B cell (primary cell): ENCODE measurements around the gene NBEA. TPM values are rescaled to one million over a fixed set of nuclear protein-coding genes. Genes with fewer than 3 reads are reported as not detected.

Experiments used
- ATAC-seq: fragments of 200-7000 bp; cut with Tn5 transposase; one replicate; pipeline ENCODE4 v1.10.0; 2021; ENCODE audit warnings: low read depth, mild to moderate bottlenecking, moderate number of reproducible peaks, moderate library complexity
- CTCF ChIA-PET: fragments of 350-600 bp; sonication (Branson Sonifier 250); formaldehyde crosslinking; loops from one replicate; lab custom pipeline; 2021; ENCODE audit warnings: antibody characterized with exemption, inconsistent platforms; lab: Charles Lee
- POLR2A ChIA-PET: fragments of 350-600 bp; sonication (Branson Sonifier 250); formaldehyde crosslinking; loops from one replicate; lab custom pipeline; 2021; ENCODE audit warnings: antibody characterized with exemption; lab: Charles Lee
- DNase-seq: peaks from one replicate; pipeline ENCODE4 v3.0.0; 2013
- H2AFZ ChIP-seq: 2 replicates; pipeline ENCODE4 v1.6.1; 2012; ENCODE audit warnings: mild to moderate bottlenecking, low read depth, low read length; ENCODE audit not compliant: insufficient read depth, poor library complexity, severe bottlenecking
- H3K27ac ChIP-seq, 2 donors: 1 replicate in 1 of 2; 2 replicates in 1 of 2; pipeline ENCODE4 v1.5.1; 2012 to 2013; ENCODE audit warnings: low read length in 2 of 2, mild to moderate bottlenecking in 2 of 2, moderate library complexity in 1 of 2
- H3K27me3 ChIP-seq, 4 experiments: fragments of 200-600 bp in 1 of 4; sonication (generic) in 1 of 4; replicated peaks in 1 of 4; 1 replicate in 2 of 4; 2 replicates in 2 of 4; pipeline versions ENCODE4 v1.6.1 to v1.7.0; 2013 to 2016; ENCODE audit warnings: low read length in 3 of 4, mild to moderate bottlenecking in 2 of 4, mixed read lengths in 1 of 4, moderate library complexity in 1 of 4; ENCODE audit not compliant: insufficient read depth in 4 of 4, control insufficient read depth in 3 of 4; ENCODE audit errors: control extremely low read depth in 1 of 4
- H3K36me3 ChIP-seq, 2 experiments: replicated peaks in 1 of 2; 1 replicate in 1 of 2; 2 replicates in 1 of 2; pipeline versions ENCODE4 v1.6.1 to v1.7.1; 2013; ENCODE audit warnings: low read length in 1 of 2; ENCODE audit not compliant: insufficient read depth in 2 of 2, control insufficient read depth in 1 of 2; ENCODE audit errors: control extremely low read depth in 1 of 2, extremely low read depth in 1 of 2
- H3K4me1 ChIP-seq, 2 donors: fragments of 200-600 bp in 1 of 2; sonication (generic) in 1 of 2; 1 replicate in 1 of 2; 2 replicates in 1 of 2; pipeline versions ENCODE4 v1.5.1 to v1.6.1; 2013 to 2017; ENCODE audit warnings: low read length in 2 of 2; ENCODE audit not compliant: control insufficient read depth in 2 of 2, insufficient read depth in 2 of 2
- H3K4me2 ChIP-seq: replicated peaks from 2 replicates; pipeline ENCODE3; 2012; ENCODE audit warnings: mild to moderate bottlenecking, low read depth, low read length; ENCODE audit not compliant: poor library complexity, severe bottlenecking
- H3K4me3 ChIP-seq, 5 experiments: fragments of 200-600 bp in 1 of 5; sonication (generic) in 1 of 5; 1 replicate in 3 of 5; 2 replicates in 2 of 5; pipeline versions ENCODE4 v1.5.1 to v1.7.0; 2011 to 2016; ENCODE audit warnings: low read length in 4 of 5, mild to moderate bottlenecking in 4 of 5, low read depth in 2 of 5, control low read depth in 1 of 5, moderate library complexity in 1 of 5; ENCODE audit not compliant: insufficient read depth in 1 of 5; ENCODE audit errors: control extremely low read depth in 1 of 5, extremely low read depth in 1 of 5
- H3K79me2 ChIP-seq: fragments of 200-600 bp; sonication (generic); one replicate; pipeline ENCODE4 v1.6.0; 2016; ENCODE audit warnings: low read length; ENCODE audit not compliant: control insufficient read depth, insufficient read depth
- H3K9ac ChIP-seq: fragments of 200-600 bp; sonication (generic); 2 replicates; pipeline ENCODE4 v1.6.1; 2017; ENCODE audit warnings: mild to moderate bottlenecking, low read length, moderate library complexity
- H3K9me3 ChIP-seq, 3 donors: one replicate each; pipeline versions ENCODE4 v1.6.1 to v1.7.1; 2013; ENCODE audit warnings: low read length in 2 of 3; ENCODE audit not compliant: control insufficient read depth in 2 of 3, insufficient read depth in 1 of 3; ENCODE audit errors: control extremely low read depth in 1 of 3
- H4K20me1 ChIP-seq: 2 replicates; pipeline ENCODE4 v1.6.0; 2012; ENCODE audit warnings: mild to moderate bottlenecking, low read length; ENCODE audit not compliant: insufficient read depth, control insufficient read depth, poor library complexity, severe bottlenecking
- H3K27ac Mint-ChIP-seq: one replicate; pipeline ENCODE4 v1.8.0; 2021; ENCODE audit warnings: mixed read lengths
- H3K27me3 Mint-ChIP-seq: one replicate; pipeline ENCODE4 v1.8.0; 2021; ENCODE audit warnings: mixed read lengths
- H3K4me1 Mint-ChIP-seq: one replicate; pipeline ENCODE4 v1.8.0; 2021; ENCODE audit warnings: mixed read lengths
- H3K4me3 Mint-ChIP-seq: one replicate; pipeline ENCODE4 v1.8.0; 2021; ENCODE audit warnings: mixed read lengths
- H3K9me3 Mint-ChIP-seq: one replicate; pipeline ENCODE4 v1.8.0; 2022; ENCODE audit warnings: mixed read lengths; ENCODE audit not compliant: insufficient read depth
- EZH2 ChIP-seq: IDR thresholded peaks from 2 replicates; pipeline ENCODE4 v1.6.1; 2012; ENCODE audit warnings: borderline replicate concordance, low read depth, mild to moderate bottlenecking, moderate library complexity, low read length; ENCODE audit not compliant: insufficient read depth, poor library complexity, severe bottlenecking
- WGBS: methylation state at CpG from one replicate; pipeline ENCODE4 v1.1.5; 2013; ENCODE audit warnings: missing lambda C conversion rate; ENCODE audit not compliant: insufficient coverage; 5-methylcytosine and 5-hydroxymethylcytosine counted together
- intact Hi-C: fragments of 100-400 bp; cut with micrococcal nuclease; formaldehyde crosslinking; loops from one replicate; pipeline ENCODE4 v1.10.0; 2022
- polyA plus RNA-seq: library from polyadenylated mRNA; depleted of rRNA; stranded (reverse); fragments of >200 nt; gene quantifications from 2 replicates; pipeline ENCODE4 v1.2.3, GENCODE V29; 2012
- total RNA-seq, 2 donors: library from RNA; stranded (reverse); fragments of 120-200 nt in 1 of 2; gene quantifications; 1 replicate in 1 of 2; 2 replicates in 1 of 2; pipeline versions ENCODE4 v1.2.3 to v1.2.4, GENCODE V29; 2013 to 2022
- TF ChIP-seq, protein P1 (sequence below): fragments of 200-600 bp; IDR thresholded peaks from one replicate; pipeline ENCODE4 v1.8.0; 2022; ENCODE audit warnings: antibody characterized with exemption, mild to moderate bottlenecking

Gene NBEA
- total and polyA plus RNA-seq, 2 donors (not counting 1 experiment from before 2014, with no cell fraction given) = 1.5 to 10.7 TPM

GRCh38 chr13:35514061-35514477 is 572.0 kb downstream of the NBEA start:
- Mint-ChIP-seq H3K4me3 (no peak overlapping the region), H3K27ac (no peak overlapping the region), H3K4me1 (no peaks in the 10 kb centered on the region), H3K9me3 (no peaks in the 10 kb centered on the region), H3K27me3 (no peaks in the 10 kb centered on the region)
- no peaks in the 10 kb centered on the region for H3K36me3 ChIP-seq
- no peak overlapping the region for H3K4me2 ChIP-seq
- H3K9ac ChIP-seq = no peak overlapping the region
- H4K20me1 ChIP-seq = no peaks in the 10 kb centered on the region
- H3K27me3 ChIP-seq = no peaks in the 10 kb centered on the region
- H3K4me3 ChIP-seq = no peak overlapping the region
- DNase-seq (no peak), ATAC-seq (no peak)
- intact Hi-C loops = no loop called here
- no peak for TF ChIP-seq EZH2
- TF ChIP-seq, protein P1, sequence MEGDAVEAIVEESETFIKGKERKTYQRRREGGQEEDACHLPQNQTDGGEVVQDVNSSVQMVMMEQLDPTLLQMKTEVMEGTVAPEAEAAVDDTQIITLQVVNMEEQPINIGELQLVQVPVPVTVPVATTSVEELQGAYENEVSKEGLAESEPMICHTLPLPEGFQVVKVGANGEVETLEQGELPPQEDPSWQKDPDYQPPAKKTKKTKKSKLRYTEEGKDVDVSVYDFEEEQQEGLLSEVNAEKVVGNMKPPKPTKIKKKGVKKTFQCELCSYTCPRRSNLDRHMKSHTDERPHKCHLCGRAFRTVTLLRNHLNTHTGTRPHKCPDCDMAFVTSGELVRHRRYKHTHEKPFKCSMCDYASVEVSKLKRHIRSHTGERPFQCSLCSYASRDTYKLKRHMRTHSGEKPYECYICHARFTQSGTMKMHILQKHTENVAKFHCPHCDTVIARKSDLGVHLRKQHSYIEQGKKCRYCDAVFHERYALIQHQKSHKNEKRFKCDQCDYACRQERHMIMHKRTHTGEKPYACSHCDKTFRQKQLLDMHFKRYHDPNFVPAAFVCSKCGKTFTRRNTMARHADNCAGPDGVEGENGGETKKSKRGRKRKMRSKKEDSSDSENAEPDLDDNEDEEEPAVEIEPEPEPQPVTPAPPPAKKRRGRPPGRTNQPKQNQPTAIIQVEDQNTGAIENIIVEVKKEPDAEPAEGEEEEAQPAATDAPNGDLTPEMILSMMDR = no peak
- no peak overlapping the region for H2AFZ ChIP-seq
- ChIA-PET CTCF (no interaction called here), POLR2A (no interaction called here)
- no peaks in the 10 kb centered on the region for H3K4me1 ChIP-seq
- H3K79me2 ChIP-seq = no peaks in the 10 kb centered on the region
- no peaks in the 10 kb centered on the region for H3K9me3 ChIP-seq
- no peak overlapping the region for H3K27ac ChIP-seq
- WGBS = 97% methylated on average over 5 of the region's 7 CpGs

DNA sequence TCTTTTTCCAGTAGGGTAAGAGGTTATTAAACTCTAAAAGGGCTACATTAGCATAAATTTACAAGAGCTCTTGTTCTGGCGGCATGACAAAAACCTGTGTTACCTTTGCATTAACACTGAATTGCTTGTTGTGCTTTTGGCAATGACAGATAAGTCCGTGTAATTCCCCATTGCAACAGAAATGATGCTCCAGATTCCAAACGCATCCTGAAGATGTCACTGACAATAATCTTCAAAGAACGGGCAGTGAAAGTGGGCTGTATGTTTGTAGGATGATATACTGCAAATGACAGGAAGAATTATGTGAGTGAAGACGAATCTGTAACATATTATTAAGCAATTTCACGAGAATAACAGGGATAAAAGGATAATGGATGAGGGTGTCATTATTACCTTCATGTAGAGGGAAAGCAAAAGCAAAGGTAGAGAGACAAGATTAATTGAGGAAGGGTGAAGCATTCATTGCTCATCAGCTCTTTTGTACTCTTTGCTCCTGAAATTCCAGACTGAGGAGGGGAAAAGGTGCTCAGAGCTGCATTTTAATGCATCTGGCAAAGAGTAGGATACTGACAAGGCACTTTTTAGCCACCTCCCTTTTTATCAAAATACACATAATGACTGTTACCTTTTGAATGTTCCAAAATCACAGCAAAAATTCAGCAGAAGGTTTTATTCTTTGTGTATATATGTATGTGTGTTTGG is 572.9 kb downstream of the NBEA start:
- no peak overlapping the region for H3K9ac ChIP-seq
- H3K79me2 ChIP-seq = no peaks in the 10 kb centered on the region
- no peak overlapping the region for H3K4me2 ChIP-seq
- Mint-ChIP-seq H3K27ac (no peak overlapping the region), H3K4me1 (no peaks in the 10 kb centered on the region), H3K4me3 (no peak overlapping the region), H3K27me3 (no peaks in the 10 kb centered on the region), H3K9me3 (no peaks in the 10 kb centered on the region)
- H3K4me3 ChIP-seq = no peak overlapping the region
- ChIA-PET POLR2A (no interaction called here), CTCF (no interaction called here)
- no peaks in the 10 kb centered on the region for H3K27me3 ChIP-seq
- H3K27ac ChIP-seq = no peak overlapping the region
- no peaks in the 10 kb centered on the region for H3K36me3 ChIP-seq
- no peak for TF ChIP-seq EZH2
- TF ChIP-seq, protein P1 = no peak
- intact Hi-C loops = no loop called here
- no peaks in the 10 kb centered on the region for H3K4me1 ChIP-seq
- WGBS = 94% methylated on average over 3 of the region's 6 CpGs
- DNase-seq (no peak), ATAC-seq (no peak)
- no peaks in the 10 kb centered on the region for H3K9me3 ChIP-seq
- H4K20me1 ChIP-seq = no peaks in the 10 kb centered on the region
- no peak overlapping the region for H2AFZ ChIP-seq
